A673 (cell line): ENCODE results near the gene PKD1. TPM values are rescaled to one million over a fixed set of nuclear protein-coding genes. Genes with fewer than 3 reads are reported as not detected.

Experiments used
- BruUV-seq: library from RNA; stranded (reverse); fragments of 400-500 nt; replicated peaks from 2 replicates; lab custom pipeline; 2021; lab: Mats Ljungman, UMichigan
- CTCF ChIA-PET: fragments of 300-600 bp; sonication (Branson Sonifier 250); formaldehyde crosslinking; loops from one replicate; lab custom pipeline; 2022; ENCODE audit warnings: antibody characterized with exemption; lab: Charles Lee
- POLR2A ChIA-PET: fragments of 300-600 bp; sonication (Branson Sonifier 250); formaldehyde crosslinking; loops from one replicate; lab custom pipeline; 2022; ENCODE audit warnings: antibody characterized with exemption; ENCODE audit not compliant: low non-redundant PET; lab: Charles Lee
- DNase-seq: peaks from one replicate; pipeline ENCODE4 v3.0.0-alpha.2; 2015; ENCODE audit warnings: low spot score
- H3K27ac ChIP-seq: fragments of 200-600 bp; sonication (generic); 2 replicates; pipeline ENCODE4 v1.5.1; 2016; ENCODE audit warnings: mixed run types, low read depth, mild to moderate bottlenecking, mixed read lengths, antibody characterized with exemption, low read length; ENCODE audit not compliant: poor library complexity, severe bottlenecking
- H3K27me3 ChIP-seq: fragments of 200-600 bp; sonication (generic); replicated peaks from 2 replicates; pipeline ENCODE4 v1.6.1; 2017; ENCODE audit warnings: mixed run types, low read depth, mild to moderate bottlenecking, mixed read lengths, antibody characterized with exemption, low read length; ENCODE audit not compliant: insufficient read depth, poor library complexity
- H3K36me3 ChIP-seq: fragments of 200-600 bp; sonication (generic); 2 replicates; pipeline ENCODE4 v1.6.1; 2016; ENCODE audit warnings: mixed run types, mild to moderate bottlenecking, mixed read lengths, antibody characterized with exemption, low read length; ENCODE audit not compliant: insufficient read depth, poor library complexity, severe bottlenecking
- H3K4me1 ChIP-seq: fragments of 200-600 bp; sonication (generic); 2 replicates; pipeline ENCODE4 v1.6.1; 2017; ENCODE audit warnings: mixed run types, mild to moderate bottlenecking, mixed read lengths, antibody characterized with exemption, low read length; ENCODE audit not compliant: insufficient read depth, poor library complexity, severe bottlenecking
- H3K4me3 ChIP-seq: fragments of 200-600 bp; sonication (generic); 2 replicates; pipeline ENCODE4 v1.5.1; 2016; ENCODE audit warnings: low read depth, mixed run types, mild to moderate bottlenecking, mixed read lengths, low read length; ENCODE audit not compliant: poor library complexity, severe bottlenecking
- H3K9me3 ChIP-seq: fragments of 200-600 bp; sonication (generic); 2 replicates; pipeline ENCODE4 v1.6.1; 2016; ENCODE audit warnings: mixed run types, low read depth, mild to moderate bottlenecking, mixed read lengths, antibody characterized with exemption, low read length; ENCODE audit not compliant: poor library complexity, severe bottlenecking
- CTCF ChIP-seq: fragments of 300-800, 200-600 bp; sonication (generic); conservative IDR thresholded peaks from 2 replicates; pipeline ENCODE4 v1.5.1; 2017; ENCODE audit warnings: low read depth, mild to moderate bottlenecking, antibody characterized with exemption, low read length, moderate library complexity, mixed read lengths
- EZH2 ChIP-seq: fragments of 200-600 bp; sonication (generic); IDR thresholded peaks from 2 replicates; pipeline ENCODE4 v1.6.1; 2017; ENCODE audit warnings: borderline replicate concordance, low read depth, mild to moderate bottlenecking, mixed read lengths, antibody characterized with exemption, low read length; ENCODE audit not compliant: poor library complexity, severe bottlenecking
- intact Hi-C: fragments of 100-400 bp; cut with micrococcal nuclease; formaldehyde crosslinking; loops from one replicate; pipeline ENCODE4 v1.10.0; 2022; ENCODE audit not compliant: unreplicated experiment
- microRNA-seq: library from miRNA; unstranded; fragments of <30 nt; microRNA quantifications from one replicate; pipeline ENCODE4 v1.2.0, GENCODE V29; 2021
- total RNA-seq: library from RNA; stranded (reverse); gene quantifications from 2 replicates; pipeline ENCODE4 v1.2.3, GENCODE V29; 2021

PKD1 gene
- total RNA-seq, 1 experiment from 2014 or later, result 121 TPM

DNA sequence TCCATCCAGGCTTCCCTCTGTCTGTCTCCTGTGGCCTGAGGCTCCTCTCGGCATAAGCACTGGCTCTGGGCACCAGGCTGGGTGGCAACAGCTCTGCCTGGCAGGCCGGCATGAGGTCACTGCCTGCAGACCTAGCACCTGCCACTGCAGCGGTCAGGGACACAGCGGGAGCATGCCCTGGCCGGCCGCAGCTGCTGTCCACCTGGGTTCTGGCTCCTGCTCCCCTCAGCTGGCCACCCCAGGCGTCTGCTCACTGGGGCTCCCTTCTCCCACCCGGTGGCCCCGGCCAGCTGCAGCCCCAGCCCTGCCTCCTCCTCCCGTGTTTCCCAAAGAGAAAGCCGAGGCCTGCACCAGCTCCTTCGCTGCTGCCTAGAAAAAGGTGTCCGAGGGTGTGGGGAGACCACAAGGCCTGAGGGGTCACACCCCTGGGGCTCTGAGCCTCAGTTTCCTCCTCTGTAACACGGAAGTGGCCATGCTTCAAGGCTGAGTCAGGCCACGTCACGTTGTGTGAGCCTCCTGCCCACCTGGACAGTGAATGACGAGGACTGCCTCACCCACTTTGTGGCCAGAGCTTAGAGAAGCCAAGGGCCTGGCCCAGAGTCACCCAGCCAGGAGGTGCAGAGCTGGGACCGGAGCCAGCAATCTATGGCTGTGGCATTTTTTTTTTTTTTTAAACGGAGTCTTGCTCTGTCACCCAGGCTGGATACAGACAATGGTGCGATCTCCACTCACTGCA, 94.7 kb downstream of the PKD1 start:
- TF ChIP-seq EZH2 (no peak), CTCF (no peak)
- no peak overlapping the region for H3K4me3 ChIP-seq
- no peaks in the 10 kb centered on the region for H3K9me3 ChIP-seq
- H3K27me3 ChIP-seq, result no peaks in the 10 kb centered on the region
- DNase-seq, result no peak
- ChIA-PET CTCF (no interaction called here), POLR2A (no interaction called here)
- H3K27ac ChIP-seq, result no peak overlapping the region
- H3K36me3 ChIP-seq, result peaks cover 4% of the 10 kb centered on the region
- intact Hi-C loops, result no loop called here
- no TSS peak for BruUV-seq
- H3K4me1 ChIP-seq, result peaks cover 27% of the 10 kb centered on the region

GRCh38 chr16:2040041-2040786, 95.5 kb downstream of the PKD1 start:
- BruUV-seq, result no TSS peak
- Histone ChIP-seq H3K27me3 (no peaks in the 10 kb centered on the region), H3K4me1 (peaks cover 34% of the 10 kb centered on the region), H3K9me3 (no peaks in the 10 kb centered on the region), H3K27ac (peak overlapping the region; percentile 37), H3K36me3 (peaks cover 4% of the 10 kb centered on the region), H3K4me3 (no peak overlapping the region)
- DNase-seq, result no peak
- POLR2A ChIA-PET, result no interaction called here
- CTCF ChIA-PET, result no interaction called here
- intact Hi-C loops, result no loop called here
- TF ChIP-seq CTCF, result no peak
- no peak for TF ChIP-seq EZH2

DNA sequence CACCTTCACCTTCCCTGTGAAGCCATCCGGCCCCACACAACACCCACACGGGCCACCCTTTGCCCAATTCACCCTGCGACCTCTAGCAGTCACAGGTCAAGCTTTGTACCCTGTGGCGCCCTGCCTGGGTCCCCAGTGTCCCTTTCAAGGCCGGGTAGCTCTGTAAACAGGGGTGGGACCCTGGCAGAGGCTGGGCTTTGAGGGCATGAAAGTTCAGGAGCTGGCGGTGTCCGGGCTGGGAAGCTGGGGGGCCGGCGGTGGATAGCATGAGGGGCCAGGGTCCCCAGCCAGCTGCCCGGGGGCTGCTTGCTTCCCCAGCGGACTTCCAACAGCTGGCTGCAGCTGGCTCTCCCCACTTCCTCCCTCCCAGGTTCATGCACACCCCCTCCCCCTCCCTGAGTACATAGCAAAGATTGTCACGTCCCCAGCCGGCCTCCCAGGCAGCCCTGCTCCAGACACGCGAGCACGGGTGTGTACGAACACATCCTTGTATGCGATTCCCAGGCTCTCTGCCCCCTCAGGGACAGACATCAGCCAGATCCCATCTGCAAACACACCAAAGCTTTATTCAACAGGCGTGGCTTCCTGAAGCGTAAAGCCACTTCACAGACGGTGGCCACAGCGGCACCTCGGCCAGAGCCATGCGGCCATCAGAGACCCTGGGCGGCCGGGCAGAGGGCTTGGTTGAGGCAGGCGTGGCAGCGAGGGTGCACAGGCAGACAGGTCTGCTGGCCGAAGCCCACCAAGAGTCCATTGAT, 96.2 kb downstream of the PKD1 start:
- Histone ChIP-seq H3K4me3 (no peak overlapping the region), H3K27me3 (no peaks in the 10 kb centered on the region), H3K9me3 (no peaks in the 10 kb centered on the region), H3K36me3 (peaks cover 4% of the 10 kb centered on the region), H3K4me1 (peaks cover 34% of the 10 kb centered on the region), H3K27ac (peak overlapping the region; percentile 54)
- TF ChIP-seq CTCF (no peak), EZH2 (no peak)
- DNase-seq, result peak; percentile 43
- POLR2A ChIA-PET, result no interaction called here
- intact Hi-C loops, result no loop called here
- no TSS peak for BruUV-seq
- CTCF ChIA-PET, result no interaction called here

Small RNA genes within 50 kb of the gene (microRNA-seq; reads per million reads assigned to microRNA genes)
- gene MIR1225 (not detected), gene MIR3180-5 (not detected), gene MIR4516 (not detected), gene MIR6511B1 (not detected)

Other genes starting within 250 kb of the PKD1 start
- gene HS3ST6, start 217.5 kb downstream of the PKD1 start, total RNA-seq, result not detected in 2 replicates
- gene MSRB1, start 192.7 kb downstream of the PKD1 start, total RNA-seq, result 17.7 and 23.4 TPM in 2 replicates
- gene RPL3L, start 181.2 kb downstream of the PKD1 start, total RNA-seq, result not detected in 2 replicates
- gene NDUFB10, start 176.4 kb downstream of the PKD1 start, total RNA-seq, result 178 and 210 TPM in 2 replicates
- 3,326 and 3,385 TPM in 2 replicates for gene RPS2, start 171.1 kb downstream of the PKD1 start, total RNA-seq
- gene RNF151, start 169.0 kb downstream of the PKD1 start, total RNA-seq, result not detected in 2 replicates
- gene TBL3, start 163.8 kb downstream of the PKD1 start, total RNA-seq, result 58.4 and 64.1 TPM in 2 replicates
- gene NOXO1, start 154.4 kb downstream of the PKD1 start, total RNA-seq, result 0.90 and 1.2 TPM in 2 replicates
- 26.2 and 27.4 TPM in 2 replicates for gene GFER, start 151.7 kb downstream of the PKD1 start, total RNA-seq
- 1.4 and 2.3 TPM in 2 replicates for gene SYNGR3, start 145.9 kb downstream of the PKD1 start, total RNA-seq
- gene ZNF598, start 126.1 kb downstream of the PKD1 start, total RNA-seq, result 68.0 and 75.8 TPM in 2 replicates
- 96.5 and 105 TPM in 2 replicates for gene NPW, start 116.1 kb downstream of the PKD1 start, total RNA-seq
- gene NHERF2, start 109.0 kb downstream of the PKD1 start, total RNA-seq, result 19.5 and 26.4 TPM in 2 replicates
- 51.6 and 65.4 TPM in 2 replicates for gene NTHL1, start 88.1 kb downstream of the PKD1 start, total RNA-seq
- gene TSC2, start 87.9 kb downstream of the PKD1 start, total RNA-seq, result 125 and 155 TPM in 2 replicates
- gene RAB26, start 12.7 kb upstream of the PKD1 start, total RNA-seq, result 0.49 and 1.7 TPM in 2 replicates
- 96.7 and 97.4 TPM in 2 replicates for gene TRAF7, start 19.9 kb upstream of the PKD1 start, total RNA-seq
- gene CASKIN1, start 60.7 kb upstream of the PKD1 start, total RNA-seq, result 1.1 and 3.8 TPM in 2 replicates
- gene MLST8, start 69.6 kb upstream of the PKD1 start, total RNA-seq, result 58.3 and 58.8 TPM in 2 replicates
- gene BRICD5, start 75.0 kb upstream of the PKD1 start, total RNA-seq, result 16.0 and 18.6 TPM in 2 replicates
- gene PGP, start 78.9 kb upstream of the PKD1 start, total RNA-seq, result 26.5 TPM in 2 replicates
- 36.0 and 41.6 TPM in 2 replicates for gene E4F1, start 87.7 kb upstream of the PKD1 start, total RNA-seq
- 2.7 and 3.1 TPM in 2 replicates for gene DNASE1L2, start 100.5 kb upstream of the PKD1 start, total RNA-seq
- gene ECI1, start 115.7 kb upstream of the PKD1 start, total RNA-seq, result 55.3 and 83.6 TPM in 2 replicates
- 345 and 365 TPM in 2 replicates for gene RNPS1, start 132.2 kb upstream of the PKD1 start, total RNA-seq
- 9.0 and 13.7 TPM in 2 replicates for gene ABCA3, start 204.8 kb upstream of the PKD1 start, total RNA-seq